Eye (tissue), 1 donor: ENCODE measurements around the gene EBI3.
A peak's percentile ranks its signal among the peaks of the same experiment; 100 is the strongest.
"Not testable (repeated sequence)": the region's sequence is repeated elsewhere in the genome, so short reads cannot be mapped to it uniquely, and the experiment has no call there.

Experiments
- DNase-seq: peaks from one replicate; pipeline ENCODE4 v3.0.0-alpha.2; 2015

EBI3 gene

GRCh38 chr19:4200940-4201542 is 28.3 kb upstream of the EBI3 start:
- DNase-seq, result no peak

- DNase-seq, result no peak
These were observed 27.5 kb upstream of the EBI3 start for GRCh38 chr19:4201798-4202197.

GRCh38 chr19:4206818-4207484 is 22.4 kb upstream of the EBI3 start:
- no peak for DNase-seq

GRCh38 chr19:4208385-4209094 is 20.8 kb upstream of the EBI3 start:
- no peak for DNase-seq

GRCh38 chr19:4210166-4210731 is 19.1 kb upstream of the EBI3 start:
- no peak for DNase-seq

GRCh38 chr19:4213116-4213515 is 16.2 kb upstream of the EBI3 start:
- DNase-seq, result no peak

- DNase-seq, result no peak
These were observed 13.5 kb upstream of the EBI3 start for GRCh38 chr19:4215807-4216206.

GRCh38 chr19:4216846-4217245 is 12.5 kb upstream of the EBI3 start:
- no peak for DNase-seq

GRCh38 chr19:4217429-4218264 is 11.7 kb upstream of the EBI3 start:
- no peak for DNase-seq

GRCh38 chr19:4218523-4218922 is 10.8 kb upstream of the EBI3 start:
- not testable (repeated sequence) for DNase-seq

GRCh38 chr19:4220188-4220587 is 9.1 kb upstream of the EBI3 start:
- DNase-seq, result no peak

- DNase-seq, result no peak
These were observed 4.9 kb upstream of the EBI3 start for GRCh38 chr19:4224470-4224869.

- DNase-seq, result no peak
These were observed 3.4 kb upstream of the EBI3 start for GRCh38 chr19:4225885-4226284.

GRCh38 chr19:4227771-4228170 is 1.6 kb upstream of the EBI3 start:
- no peak for DNase-seq

- DNase-seq, result no peak
These were observed 551 bp upstream of the EBI3 start for GRCh38 chr19:4228765-4229178.

GRCh38 chr19:4230237-4230636 is 914 bp downstream of the EBI3 start:
- not testable (repeated sequence) for DNase-seq

GRCh38 chr19:4231521-4231920 is 2.2 kb downstream of the EBI3 start:
- DNase-seq, result not testable (repeated sequence)

- not testable (repeated sequence) for DNase-seq
These were observed 2.8 kb downstream of the EBI3 start for GRCh38 chr19:4232139-4232538.

- DNase-seq, result peak; percentile 19
These were observed 3.4 kb downstream of the EBI3 start for GRCh38 chr19:4232614-4233281.

- peak; percentile 66 for DNase-seq
These were observed 4.0 kb downstream of the EBI3 start for GRCh38 chr19:4233282-4233853.

- DNase-seq, result no peak
These were observed 5.0 kb downstream of the EBI3 start for GRCh38 chr19:4234142-4234861.
